ENCODE measurements around the gene KIF15.

GRCh38 chr3:44782891-44783290, 21.3 kb downstream of the KIF15 start:
- no peak for TF ChIP-seq CTCF (optimal IDR thresholded peaks at IDR 0.05 in 1 of 3, IDR thresholded peaks at IDR 0.05 in 1 of 3, conservative IDR thresholded peaks at IDR 0.05 in 1 of 3; ENCODE audit: extremely low read depth in 1 of 3, insufficient read depth in 2 of 3, low read length in 3 of 3)
- no peak for TF ChIP-seq EZH2 (IDR thresholded peaks at IDR 0.05; ENCODE audit: low read length)
